H1 (cell line): ENCODE measurements around the gene JAG1. TPM values are rescaled to one million over a fixed set of nuclear protein-coding genes. Genes with fewer than 3 reads are reported as not detected.

Source experiments
- CTCF ChIA-PET: fragments of 300-600 bp; sonication (Branson Sonifier 250); formaldehyde crosslinking; loops from one replicate; lab custom pipeline; 2021; ENCODE audit not compliant: partially characterized antibody; lab: Charles Lee
- POLR2A ChIA-PET: fragments of 300-600 bp; sonication (Branson Sonifier 250); formaldehyde crosslinking; loops from one replicate; lab custom pipeline; 2021; ENCODE audit warnings: inconsistent platforms; ENCODE audit not compliant: partially characterized antibody; lab: Charles Lee
- DNase-seq, 2 experiments: peaks; one replicate each; pipeline versions ENCODE4 v3.0.0 to v3.0.0-alpha.2; 2010 to 2022; ENCODE audit warnings: low spot score in 2 of 2, low read depth in 1 of 2, mixed read lengths in 1 of 2
- FAIRE-seq: peaks from 2 replicates; lab custom pipeline; 2011; peaks lifted over from hg19 to GRCh38; lab: Jason Lieb, UNC
- H2AFZ ChIP-seq: 2 replicates; pipeline ENCODE4 v1.8.1; 2012; ENCODE audit warnings: low read length, inconsistent platforms
- H2AK5ac ChIP-seq: 2 replicates; pipeline ENCODE4 v1.6.1; 2013; ENCODE audit warnings: low read depth, low read length
- H2BK120ac ChIP-seq: replicated peaks from 2 replicates; pipeline ENCODE3; 2013; ENCODE audit warnings: low read depth, low read length, inconsistent platforms
- H2BK12ac ChIP-seq: 2 replicates; pipeline ENCODE4 v1.6.1; 2013; ENCODE audit warnings: low read depth, low read length
- H2BK15ac ChIP-seq: 2 replicates; pipeline ENCODE4 v1.6.1; 2013; ENCODE audit warnings: low read length
- H2BK20ac ChIP-seq: 2 replicates; pipeline ENCODE4 v1.6.1; 2013; ENCODE audit warnings: low read length
- H2BK5ac ChIP-seq: 2 replicates; pipeline ENCODE4 v1.6.1; 2013; ENCODE audit warnings: low read depth, low read length
- H3K14ac ChIP-seq: 2 replicates; pipeline ENCODE4 v1.6.1; 2013; ENCODE audit warnings: inconsistent platforms; ENCODE audit not compliant: insufficient read length
- H3K18ac ChIP-seq: 2 replicates; pipeline ENCODE4 v1.6.1; 2013; ENCODE audit warnings: low read length; ENCODE audit errors: extremely low read depth
- H3K23ac ChIP-seq: 2 replicates; pipeline ENCODE4 v1.6.1; 2013; ENCODE audit warnings: inconsistent platforms; ENCODE audit not compliant: insufficient read length
- H3K23me2 ChIP-seq: 2 replicates; pipeline ENCODE4 v1.6.1; 2013; ENCODE audit warnings: low read depth, low read length
- H3K27ac ChIP-seq: 2 replicates; pipeline ENCODE4 v1.6.1; 2011; ENCODE audit warnings: low read depth, low read length, inconsistent platforms
- H3K27me3 ChIP-seq, 4 experiments: replicated peaks in 1 of 4; 1 replicate in 1 of 4; 2 replicates in 3 of 4; pipeline versions ENCODE4 v1.6.1 to v1.8.1; 2011 to 2013; ENCODE audit warnings: low read length in 3 of 4, mild to moderate bottlenecking in 3 of 4, inconsistent platforms in 2 of 4, mixed read lengths in 2 of 4, moderate library complexity in 1 of 4; ENCODE audit not compliant: control insufficient read depth in 3 of 4, insufficient read depth in 3 of 4; ENCODE audit errors: extremely low read depth in 1 of 4
- H3K36me3 ChIP-seq, 4 experiments: 2 replicates each; pipeline versions ENCODE4 v1.6.1 to v1.8.1; 2011 to 2013; ENCODE audit warnings: mild to moderate bottlenecking in 4 of 4, low read length in 3 of 4, moderate library complexity in 2 of 4, control low read depth in 1 of 4, inconsistent platforms in 1 of 4; ENCODE audit not compliant: insufficient read depth in 4 of 4, control insufficient read depth in 2 of 4
- H3K4ac ChIP-seq: replicated peaks from 2 replicates; pipeline ENCODE3; 2013; ENCODE audit warnings: low read length, low read depth, mixed read lengths, inconsistent platforms; ENCODE audit not compliant: insufficient read length
- H3K4me1 ChIP-seq, 4 experiments: replicated peaks in 1 of 4; 1 replicate in 1 of 4; 2 replicates in 3 of 4; pipeline versions ENCODE4 v1.6.1 to v1.8.1; 2011 to 2013; ENCODE audit warnings: low read length in 3 of 4, inconsistent platforms in 2 of 4, mixed read lengths in 1 of 4; ENCODE audit not compliant: insufficient read depth in 4 of 4, control insufficient read depth in 3 of 4
- H3K4me2 ChIP-seq, 2 experiments: 2 replicates each; pipeline versions ENCODE4 v1.6.1 to v1.8.1; 2011 to 2013; ENCODE audit warnings: low read depth in 2 of 2, low read length in 2 of 2, control low read depth in 1 of 2, inconsistent platforms in 1 of 2, mild to moderate bottlenecking in 1 of 2; ENCODE audit not compliant: insufficient read depth in 1 of 2
- H3K4me3 ChIP-seq, 4 experiments: fragments of 200-600, 300-600 bp in 1 of 4; sonication (generic), shearing (Covaris generic), sonication (Bioruptor Twin) in 1 of 4; 2 replicates each; pipeline versions ENCODE4 v1.5.1 to v1.8.1; 2011 to 2016; ENCODE audit warnings: low read length in 4 of 4, low read depth in 3 of 4, control low read depth in 2 of 4, inconsistent platforms in 2 of 4, mild to moderate bottlenecking in 2 of 4, mixed read lengths in 1 of 4, moderate library complexity in 1 of 4; ENCODE audit not compliant: insufficient read depth in 2 of 4; ENCODE audit errors: extremely low read depth in 1 of 4
- H3K56ac ChIP-seq: replicated peaks from 2 replicates; pipeline ENCODE3; 2013; ENCODE audit warnings: low read depth, mild to moderate bottlenecking, mixed read lengths, low read length, inconsistent platforms; ENCODE audit not compliant: insufficient read length
- H3K79me1 ChIP-seq: 2 replicates; pipeline ENCODE4 v1.6.1; 2013; ENCODE audit warnings: low read depth, low read length, control low read depth
- H3K79me2 ChIP-seq, 2 experiments: 2 replicates each; pipeline versions ENCODE4 v1.6.1 to v1.8.1; 2012 to 2013; ENCODE audit warnings: low read length in 2 of 2, mild to moderate bottlenecking in 2 of 2, inconsistent platforms in 1 of 2; ENCODE audit not compliant: insufficient read depth in 2 of 2, control insufficient read depth in 1 of 2
- H3K9ac ChIP-seq, 4 experiments: replicated peaks in 1 of 4; 1 replicate in 1 of 4; 2 replicates in 3 of 4; pipeline versions ENCODE4 v1.6.1 to v1.8.1; 2011 to 2013; ENCODE audit warnings: low read depth in 3 of 4, low read length in 3 of 4, control low read depth in 2 of 4, mild to moderate bottlenecking in 2 of 4, moderate library complexity in 2 of 4, inconsistent platforms in 1 of 4; ENCODE audit errors: extremely low read depth in 1 of 4
- H3K9me3 ChIP-seq, 2 experiments: 2 replicates each; pipeline versions ENCODE4 v1.6.1 to v1.8.1; 2012 to 2013; ENCODE audit warnings: mild to moderate bottlenecking in 2 of 2, moderate library complexity in 2 of 2, control low read depth in 1 of 2, inconsistent platforms in 1 of 2, low read depth in 1 of 2, low read length in 1 of 2, mixed read lengths in 1 of 2; ENCODE audit not compliant: insufficient read depth in 2 of 2
- H4K20me1 ChIP-seq, 2 experiments: replicated peaks in 1 of 2; 2 replicates each; pipeline versions ENCODE3 to v1.8.1; 2011 to 2013; ENCODE audit warnings: inconsistent platforms in 2 of 2, low read length in 2 of 2, mild to moderate bottlenecking in 1 of 2; ENCODE audit not compliant: insufficient read depth in 2 of 2, control insufficient read depth in 1 of 2
- H4K5ac ChIP-seq: 2 replicates; pipeline ENCODE4 v1.6.1; 2013; ENCODE audit warnings: low read length, low read depth, mixed read lengths, inconsistent platforms; ENCODE audit not compliant: insufficient read length
- H4K8ac ChIP-seq: 2 replicates; pipeline ENCODE4 v1.8.0; 2013; ENCODE audit warnings: mild to moderate bottlenecking, moderate library complexity, low read length, inconsistent platforms; ENCODE audit not compliant: insufficient read depth; ENCODE audit errors: extremely low read depth
- H4K91ac ChIP-seq: replicated peaks from 2 replicates; pipeline ENCODE3; 2013; ENCODE audit warnings: low read length, mixed read lengths, inconsistent platforms; ENCODE audit not compliant: insufficient read length
- ASH2L ChIP-seq: fragments of 200-600, 300-600 bp; sonication (generic); IDR thresholded peaks from one replicate; pipeline ENCODE4 v1.7.1; 2017; ENCODE audit warnings: low read length
- BRCA1 ChIP-seq: IDR thresholded peaks from 2 replicates; pipeline ENCODE4 v1.6.1; 2012; ENCODE audit warnings: low read depth, low read length, improper control_type of control experiment
- EP300 ChIP-seq, 2 experiments: IDR thresholded peaks; 1 replicate in 1 of 2; 2 replicates in 1 of 2; pipeline ENCODE4 v1.6.1; 2011 to 2012; ENCODE audit warnings: low read depth in 2 of 2, low read length in 2 of 2, mild to moderate bottlenecking in 2 of 2, borderline replicate concordance in 1 of 2, inconsistent platforms in 1 of 2, moderate library complexity in 1 of 2
- KDM4A ChIP-seq: IDR thresholded peaks from one replicate; pipeline ENCODE4 v1.7.1; 2012; ENCODE audit warnings: low read depth, mild to moderate bottlenecking, moderate library complexity, low read length, inconsistent platforms; ENCODE audit not compliant: severe bottlenecking
- KDM5A ChIP-seq: fragments of 200-600 bp; IDR thresholded peaks from 2 replicates; pipeline ENCODE4 v1.7.1; 2012; ENCODE audit warnings: mild to moderate bottlenecking, low read length, inconsistent platforms, mixed read lengths
- MAX ChIP-seq: IDR thresholded peaks from 2 replicates; pipeline ENCODE4 v1.6.1; 2012; ENCODE audit warnings: inconsistent platforms
- POLR2A ChIP-seq, 2 experiments: IDR thresholded peaks; 1 replicate in 1 of 2; 2 replicates in 1 of 2; pipeline ENCODE4 v1.6.1; 2011; ENCODE audit warnings: low read depth in 2 of 2, low read length in 2 of 2, mild to moderate bottlenecking in 2 of 2; ENCODE audit errors: control extremely low read depth in 1 of 2
- RBBP5 ChIP-seq: IDR thresholded peaks from 2 replicates; pipeline ENCODE4 v1.7.1; 2012; ENCODE audit warnings: low read depth, mild to moderate bottlenecking, inconsistent platforms, low read length, moderate library complexity, borderline replicate concordance
- SIN3A ChIP-seq, 2 experiments: IDR thresholded peaks in 1 of 2; conservative IDR thresholded peaks in 1 of 2; 2 replicates each; pipeline ENCODE4 v1.6.1; 2011 to 2012; ENCODE audit warnings: low read length in 2 of 2, improper control_type of control experiment in 1 of 2, low read depth in 1 of 2, mild to moderate bottlenecking in 1 of 2
- USF2 ChIP-seq: IDR thresholded peaks from 2 replicates; pipeline ENCODE4 v1.6.1; 2011; ENCODE audit warnings: low read length, improper control_type of control experiment
- WGBS, 2 experiments: shearing (Covaris generic) in 1 of 2; methylation state at CpG; one replicate each; pipeline versions ENCODE4 v1.1.6 to v1.1.7; 2013 to 2015; ENCODE audit warnings: low lambda C conversion rate in 2 of 2, mixed read lengths in 2 of 2, inconsistent platforms in 1 of 2, low coverage in 1 of 2, missing lambda C conversion rate in 1 of 2; ENCODE audit not compliant: insufficient replicate concordance in 2 of 2, insufficient coverage in 1 of 2, insufficient read length in 1 of 2; ENCODE audit errors: extremely low coverage in 1 of 2, missing lambda C conversion rate in 1 of 2; 5-methylcytosine and 5-hydroxymethylcytosine counted together
- polyA plus RNA-seq, 7 experiments: library from polyadenylated mRNA; depleted of rRNA in 3 of 7; stranded (reverse) in 5 of 7; unstranded in 2 of 7; fragments of >200 nt in 5 of 7; fragments of 200-250 nt in 2 of 7; gene quantifications; 1 replicate in 5 of 7; 2 replicates in 1 of 7; 4 replicates in 1 of 7; pipeline versions ENCODE4 v1.2.1 to v1.2.3, GENCODE V29; 2011 to 2013; ENCODE audit warnings: missing spikeins in 2 of 7, mixed read lengths in 2 of 7
- total RNA-seq: library from RNA; stranded (reverse); fragmentation: NEBNext Ultra II Directional; extraction: Animal tissue kit (Norgen Biotek cat#: 25700); gene quantifications from 2 replicates; pipeline ENCODE4 v1.2.1, GENCODE V29; 2021

Gene JAG1
- total and polyA plus RNA-seq, 2 of the 8 experiments (the other 6 are each of a cell fraction or from before 2014, with no cell fraction given): 13.5 to 27.3 TPM

GRCh38 chr20:10672624-10673127 is 1.1 kb downstream of the JAG1 start:
- H4K5ac ChIP-seq: peak overlapping the region; percentile 22
- H3K27ac ChIP-seq: no peak overlapping the region
- peaks cover 0 to 6% of the 10 kb centered on the region in 2 experiments for H4K20me1 ChIP-seq
- H3K36me3 ChIP-seq: peaks cover 0 to 17% (median 0%) of the 10 kb centered on the region in 4 experiments; a peak in 3 of 8 replicates
- H3K4me3 ChIP-seq: peak overlapping the region; percentile 48 to 86 (median 79)
- H3K9ac ChIP-seq: peak overlapping the region in 3 of 4 experiments; percentile 29 to 78 (median 72); a peak in 5 of 7 replicates
- peak overlapping the region; percentile 37 for H3K56ac ChIP-seq
- no peaks in the 10 kb centered on the region; a peak in 1 of 7 replicates for H3K27me3 ChIP-seq
- peak overlapping the region; percentile 46 for H4K91ac ChIP-seq
- peak overlapping the region; percentile 51 for H3K18ac ChIP-seq
- DNase-seq: peak in 1 of 2 experiments; percentile 68
- peak overlapping the region; percentile 17; the same call in 1 of the 2 replicates for H4K8ac ChIP-seq
- POLR2A ChIA-PET: interaction anchor here (0.8 to 2.6 kb wide), 5 partner anchors 8 to 238 kb away, joined by 3 to 8 read pairs (median 4); partner anchors contain the start of genes MKKS and SLX4IP
- H2AK5ac ChIP-seq: no peak overlapping the region
- WGBS, 2 experiments: 1% methylated on average over 30 of the region's 47 CpGs; no CpG with 5 or more reads in 1 of the 2 experiments
- no peak overlapping the region for H2BK5ac ChIP-seq
- CTCF ChIA-PET: interaction anchor here (0.6 to 3.3 kb wide), 9 partner anchors 9 to 481 kb away, joined by 3 to 19 read pairs (median 3); no protein-coding TSS in a partner anchor
- H2BK15ac ChIP-seq: peak overlapping the region; percentile 46; the same call in 1 of the 2 replicates
- H2BK12ac ChIP-seq: peak overlapping the region; percentile 80
- H2BK20ac ChIP-seq: no peak overlapping the region
- H3K23me2 ChIP-seq: peaks cover 19% of the 10 kb centered on the region
- no peaks in the 10 kb centered on the region; the same call in 1 of the 2 replicates for H3K79me1 ChIP-seq
- H3K4me1 ChIP-seq: peaks cover 0 to 22% (median 12%) of the 10 kb centered on the region in 4 experiments; a peak in 6 of 7 replicates
- no peak overlapping the region for H2BK120ac ChIP-seq
- no peaks in the 10 kb centered on the region for H3K9me3 ChIP-seq
- FAIRE-seq: no peak
- peak overlapping the region; percentile 64 to 82 for H3K4me2 ChIP-seq
- H3K79me2 ChIP-seq: peaks cover 0 to 50% of the 10 kb centered on the region in 2 experiments; a peak in 3 of 4 replicates
- no peak overlapping the region for H3K14ac ChIP-seq
- H3K4ac ChIP-seq: peak overlapping the region; percentile 21
- no peak overlapping the region for H2AFZ ChIP-seq
- H3K23ac ChIP-seq: no peak overlapping the region
- 0 out of 4 replicates have a peak, but pooled peaks have one; percentile 59 to 68 for TF ChIP-seq SIN3A (conservative IDR thresholded peaks at IDR 0.05 in 1 of 2, IDR thresholded peaks at IDR 0.05 in 1 of 2; ENCODE audit: low read depth in 1 of 2, low read length in 2 of 2)
- TF ChIP-seq EP300 (IDR thresholded peaks at IDR 0.05; ENCODE audit: borderline replicate concordance in 1 of 2, low read depth in 2 of 2, low read length in 2 of 2): no peak
- TF ChIP-seq USF2: no peak
- peak; percentile 72 for TF ChIP-seq MAX
- TF ChIP-seq ASH2L: peak; percentile 75
- TF ChIP-seq RBBP5: 0 out of 2 replicates have a peak, but pooled peaks have one; percentile 40
- TF ChIP-seq BRCA1: no peak
- no peak for TF ChIP-seq KDM5A
- TF ChIP-seq POLR2A (IDR thresholded peaks at IDR 0.05; ENCODE audit: control extremely low read depth in 1 of 2, low read depth in 2 of 2, low read length in 2 of 2): no peak
- no peak for TF ChIP-seq KDM4A
